ENCODE data around the gene KLHL29. TPM values are rescaled to one million over a fixed set of nuclear protein-coding genes. Genes with fewer than 3 reads are reported as not detected.

Gene KLHL29
- total RNA-seq, 1 experiment from 2014 or later = 4.3 TPM

GRCh38 chr2:23366720-23367119, 18.3 kb upstream of the KLHL29 start:
- no peak for DNase-seq (ENCODE audit: extremely low read depth, low read depth)

- no peak for DNase-seq (ENCODE audit: extremely low read depth, low read depth)
Observed at GRCh38 chr2:23367760-23368159, 17.2 kb upstream of the KLHL29 start.

GRCh38 chr2:23373666-23374065, 11.3 kb upstream of the KLHL29 start:
- no peak for DNase-seq (ENCODE audit: extremely low read depth, low read depth)

- no peak for DNase-seq (ENCODE audit: extremely low read depth, low read depth)
Observed at GRCh38 chr2:23375448-23375847, 9.5 kb upstream of the KLHL29 start.

GRCh38 chr2:23376075-23376474, 8.9 kb upstream of the KLHL29 start:
- no peak for DNase-seq (ENCODE audit: extremely low read depth, low read depth)

GRCh38 chr2:23376972-23377371, 8.0 kb upstream of the KLHL29 start:
- DNase-seq (ENCODE audit: extremely low read depth, low read depth) = no peak

GRCh38 chr2:23377771-23378170, 7.2 kb upstream of the KLHL29 start:
- DNase-seq (ENCODE audit: extremely low read depth, low read depth) = no peak

- no peak for DNase-seq (ENCODE audit: extremely low read depth, low read depth)
Observed at GRCh38 chr2:23378496-23378895, 6.5 kb upstream of the KLHL29 start.

GRCh38 chr2:23379220-23379695, 5.7 kb upstream of the KLHL29 start:
- DNase-seq (ENCODE audit: extremely low read depth, low read depth) = no peak

- no peak for DNase-seq (ENCODE audit: extremely low read depth, low read depth)
Observed at GRCh38 chr2:23380562-23381065, 4.4 kb upstream of the KLHL29 start.

GRCh38 chr2:23381084-23381483, 3.9 kb upstream of the KLHL29 start:
- DNase-seq (ENCODE audit: extremely low read depth, low read depth) = peak; percentile 89

- DNase-seq (ENCODE audit: extremely low read depth, low read depth) = no peak
Observed at GRCh38 chr2:23381485-23381884, 3.5 kb upstream of the KLHL29 start.

- DNase-seq (ENCODE audit: extremely low read depth, low read depth) = no peak
Observed at GRCh38 chr2:23383100-23383499, 1.9 kb upstream of the KLHL29 start.

- no peak for DNase-seq (ENCODE audit: extremely low read depth, low read depth)
Observed at GRCh38 chr2:23385351-23385747, 370 bp downstream of the KLHL29 start.

- no peak for DNase-seq (ENCODE audit: extremely low read depth, low read depth)
Observed at GRCh38 chr2:23385748-23386338, 864 bp downstream of the KLHL29 start.

- no peak for DNase-seq (ENCODE audit: extremely low read depth, low read depth)
Observed at GRCh38 chr2:23386339-23387220, 1.6 kb downstream of the KLHL29 start.

GRCh38 chr2:23387221-23387550, 2.2 kb downstream of the KLHL29 start:
- DNase-seq (ENCODE audit: extremely low read depth, low read depth) = no peak

- no peak for DNase-seq (ENCODE audit: extremely low read depth, low read depth)
Observed at GRCh38 chr2:23387845-23388244, 2.9 kb downstream of the KLHL29 start.

GRCh38 chr2:23388294-23388693, 3.3 kb downstream of the KLHL29 start:
- no peak for DNase-seq (ENCODE audit: extremely low read depth, low read depth)

GRCh38 chr2:23388756-23389514, 4.0 kb downstream of the KLHL29 start:
- no peak for DNase-seq (ENCODE audit: extremely low read depth, low read depth)

GRCh38 chr2:23390152-23390551, 5.2 kb downstream of the KLHL29 start:
- DNase-seq (ENCODE audit: extremely low read depth, low read depth) = no peak
